ENCODE measurements around the gene MYL11.

The MYL11 gene

GRCh38 chr16:30354423-30355143, 20.0 kb upstream of the MYL11 start:
- no peak for DNase-seq

- DNase-seq: no peak
Measured at GRCh38 chr16:30355144-30355953, 19.3 kb upstream of the MYL11 start, which contains the start of gene CD2BP2. TSS of gene CD2BP2 (minus strand) at chr16:30355308. CDS start at chr16:30354681, 627 bp downstream.

GRCh38 chr16:30355954-30356308, 18.7 kb upstream of the MYL11 start:
- DNase-seq: no peak

- no peak for DNase-seq
Measured at GRCh38 chr16:30356401-30357084, 18.1 kb upstream of the MYL11 start.

GRCh38 chr16:30357085-30357714, 17.4 kb upstream of the MYL11 start:
- no peak for DNase-seq

- no peak for DNase-seq
Measured at GRCh38 chr16:30357715-30358576, 16.7 kb upstream of the MYL11 start.

GRCh38 chr16:30358577-30358936, 16.0 kb upstream of the MYL11 start:
- no peak for DNase-seq

- DNase-seq: no peak
Measured at GRCh38 chr16:30358990-30359870, 15.4 kb upstream of the MYL11 start.

- no peak for DNase-seq
Measured at GRCh38 chr16:30359871-30360170, 14.8 kb upstream of the MYL11 start.

GRCh38 chr16:30361180-30361579, 13.4 kb upstream of the MYL11 start:
- no peak for DNase-seq

- DNase-seq: no peak
Measured at GRCh38 chr16:30365200-30365599, 9.4 kb upstream of the MYL11 start.

- no peak for DNase-seq
Measured at GRCh38 chr16:30366511-30366910, 8.1 kb upstream of the MYL11 start.

- no peak for DNase-seq
Measured at GRCh38 chr16:30367349-30368009, 7.1 kb upstream of the MYL11 start.

- no peak for DNase-seq
Measured at GRCh38 chr16:30368122-30368791, 6.3 kb upstream of the MYL11 start.

- no peak for DNase-seq
Measured at GRCh38 chr16:30368792-30369090, 5.9 kb upstream of the MYL11 start.

- DNase-seq: no peak
Measured at GRCh38 chr16:30369091-30369937, 5.3 kb upstream of the MYL11 start.

- DNase-seq: no peak
Measured at GRCh38 chr16:30369938-30370455, 4.6 kb upstream of the MYL11 start.

- DNase-seq: peak; percentile 59
Measured at GRCh38 chr16:30370456-30371247, 4.0 kb upstream of the MYL11 start, which contains the start of gene TBC1D10B. TSS of gene TBC1D10B (minus strand) at chr16:30370494. CDS start at chr16:30370183, 311 bp downstream.

Data from cortex of kidney (tissue), 1 donor.